Stimulated activated CD8-positive, alpha-beta memory T cell treated with anti-CD3 and anti-CD28 coated beads, Interleukin-2, amount 100 ng/mL, for 48 hours (primary cell): ENCODE results near the gene CLTB.
"Not testable (repeated sequence)": the region's sequence is repeated elsewhere in the genome, so short reads cannot be mapped to it uniquely, and the experiment has no call there.

Experiments used
- DNase-seq, 2 donors: peaks; one replicate each; pipeline ENCODE4 v3.0.0-alpha.2; 2020; ENCODE audit warnings: low read depth in 2 of 2

Gene CLTB

GRCh38 chr5:176415952-176416924 is at the start of gene CLTB:
Gene CLTB, minus strand, starts transcription at chr5:176416539. Its CDS starts 176 bp downstream, at chr5:176416363.
- peak; percentile 85 to 89 for DNase-seq

DNA sequence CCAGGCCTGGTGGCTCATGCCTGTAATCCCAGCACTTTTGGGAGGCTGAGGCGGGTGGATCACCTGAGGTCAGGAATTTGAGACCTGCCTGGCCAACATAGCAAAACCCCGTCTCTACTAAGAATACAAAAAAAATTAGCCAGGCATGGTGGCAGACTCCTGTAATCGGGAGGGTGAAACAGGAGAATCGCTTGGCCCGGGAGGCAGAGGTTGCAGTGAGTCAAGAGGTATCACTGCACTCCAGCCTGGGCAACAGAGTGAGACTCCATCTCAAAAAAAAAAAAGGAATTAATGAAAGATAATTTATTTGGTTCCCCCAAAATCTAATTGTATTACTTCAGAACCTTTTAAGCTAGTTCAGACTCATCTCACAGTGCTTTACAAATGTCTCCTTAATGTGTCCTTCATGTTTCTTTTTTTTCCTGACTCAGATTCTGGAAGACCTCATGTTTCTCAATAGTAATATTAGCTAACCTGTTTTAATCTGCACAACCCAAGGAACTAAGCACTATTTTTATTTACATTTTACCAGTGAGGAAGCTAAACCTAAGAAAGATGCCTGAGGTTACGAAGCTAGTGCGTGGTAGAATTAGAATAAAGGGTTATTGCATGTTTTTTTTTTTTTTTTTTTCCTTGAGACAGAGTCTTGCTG is 46.9 kb upstream of the CLTB start:
- DNase-seq: no peak

GRCh38 chr5:176461349-176461748 is 45.0 kb upstream of the CLTB start:
- no peak for DNase-seq

DNA sequence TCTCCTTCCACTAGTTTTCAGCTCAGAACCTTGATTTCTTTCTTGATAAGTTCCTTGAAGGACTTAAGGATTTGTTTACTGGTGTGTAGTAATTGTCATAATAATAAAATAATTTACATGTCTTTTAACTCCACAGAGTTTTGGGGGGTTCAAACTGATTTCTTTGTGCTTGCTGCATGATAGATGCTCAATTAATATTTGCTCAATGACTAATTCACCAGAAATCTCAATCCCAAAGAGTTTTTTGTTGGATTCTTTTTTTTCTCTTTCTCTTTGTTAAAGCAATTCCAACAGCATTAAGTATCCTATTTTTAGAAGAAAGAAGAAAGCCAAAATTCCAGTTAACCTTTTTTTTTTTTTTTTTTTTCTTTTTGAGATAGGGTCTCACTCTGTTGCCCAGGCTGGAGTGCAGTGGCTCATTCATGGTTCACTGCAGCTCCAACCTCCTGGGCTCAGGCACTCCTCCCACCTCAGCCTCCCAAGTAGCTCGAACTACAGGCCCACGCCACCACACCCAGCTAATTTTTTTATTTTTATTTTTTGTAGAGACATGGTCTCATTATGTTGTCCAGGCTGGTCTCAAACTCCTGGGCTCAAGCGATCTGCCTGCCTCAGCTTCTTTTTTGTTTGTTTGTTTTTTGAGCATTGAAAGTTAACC is 42.7 kb upstream of the CLTB start:
- DNase-seq: no peak

- DNase-seq: no peak
Measured at GRCh38 chr5:176454724-176455394, 38.5 kb upstream of the CLTB start.

DNA sequence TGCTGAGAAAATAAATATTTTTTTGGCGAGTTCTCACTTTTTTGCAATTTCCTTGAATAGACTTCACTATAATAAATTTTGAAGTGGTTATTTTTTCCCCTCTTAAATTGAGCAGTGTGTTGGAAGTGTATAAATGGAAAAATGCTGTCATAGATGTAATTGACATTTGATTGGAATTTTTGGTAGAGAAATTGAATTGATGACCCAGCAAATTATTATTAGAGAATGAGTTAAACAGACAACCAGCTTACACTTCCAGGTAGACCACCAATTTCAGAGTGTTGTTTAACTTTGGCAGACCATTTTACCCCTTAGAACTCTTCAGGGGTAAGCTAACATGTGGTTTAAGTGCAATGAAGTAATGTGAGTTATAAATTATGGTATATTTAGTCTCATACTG is 33.7 kb upstream of the CLTB start:
- DNase-seq: no peak

GRCh38 chr5:176447978-176448608 is 31.8 kb upstream of the CLTB start, which contains the start of gene FAF2:
Gene FAF2, plus strand, starts transcription at chr5:176448385. Its CDS starts 23 bp downstream, at chr5:176448408.
- peak; percentile 96 to 97 for DNase-seq

GRCh38 chr5:176447591-176447977 is 31.2 kb upstream of the CLTB start:
- no peak for DNase-seq

DNA sequence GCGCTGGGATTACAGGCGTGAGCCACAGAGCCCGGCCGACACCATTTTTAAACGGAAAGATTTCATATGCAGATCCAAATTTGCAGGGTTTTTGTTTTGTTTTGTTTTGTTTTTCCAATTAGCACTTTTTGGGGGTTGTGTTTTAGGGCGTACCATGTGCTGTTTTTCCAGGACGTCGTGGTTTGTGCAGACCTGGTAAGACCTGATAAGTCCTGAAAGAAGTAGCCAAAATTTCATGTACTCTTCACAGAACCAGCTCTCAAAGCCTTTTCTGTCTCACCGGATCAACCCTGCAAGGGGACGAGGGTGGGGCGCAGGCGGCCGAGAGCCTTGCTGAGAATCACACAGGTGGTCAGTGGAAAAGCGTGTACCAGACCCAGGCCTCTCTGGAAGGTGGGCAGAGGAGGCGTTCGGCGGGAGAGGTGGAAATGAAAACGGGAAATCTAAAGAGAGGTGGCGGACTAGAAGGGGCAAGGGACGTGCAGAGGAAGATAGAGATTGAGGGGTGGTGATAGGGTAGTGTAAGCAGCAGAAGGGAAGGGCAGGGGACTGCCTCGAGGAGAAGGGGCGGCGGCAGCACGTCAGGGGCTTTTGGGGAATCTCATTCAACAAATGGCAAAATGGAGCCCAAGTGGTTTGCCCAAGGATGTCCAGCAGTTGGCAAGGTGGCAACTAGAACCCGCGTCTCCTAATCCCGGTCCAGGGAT is 30.7 kb upstream of the CLTB start:
- DNase-seq: no peak

DNA sequence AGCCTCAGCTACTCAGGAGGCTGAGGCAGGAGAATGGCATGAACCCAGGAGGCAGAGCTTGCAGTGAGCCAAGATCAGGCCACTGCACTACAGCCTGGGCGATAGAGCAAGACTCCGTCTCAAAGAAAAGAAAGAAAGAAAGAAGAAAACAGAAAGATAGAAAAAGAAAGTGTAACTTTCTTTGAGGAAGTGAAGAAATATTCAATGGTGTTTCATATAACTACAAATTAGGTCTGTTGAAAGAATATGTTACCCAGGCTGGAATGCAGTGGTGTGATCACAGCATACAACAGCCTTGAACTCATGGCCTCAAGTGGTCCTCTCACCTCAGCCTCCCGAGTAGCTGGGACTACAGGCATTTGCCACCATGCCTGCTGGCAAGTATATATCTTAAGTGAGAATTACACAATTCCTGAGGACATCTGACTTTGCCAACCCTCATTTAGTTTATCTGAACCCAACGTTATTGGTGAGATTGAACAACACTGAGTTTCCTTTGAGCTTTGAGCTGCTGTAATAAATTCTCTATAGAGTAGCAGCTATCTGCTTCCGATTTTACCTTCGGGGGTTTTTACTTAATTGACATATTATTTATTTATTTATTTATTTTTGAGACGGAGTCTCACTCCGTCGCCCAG is 29.8 kb upstream of the CLTB start:
- DNase-seq: no peak

DNA sequence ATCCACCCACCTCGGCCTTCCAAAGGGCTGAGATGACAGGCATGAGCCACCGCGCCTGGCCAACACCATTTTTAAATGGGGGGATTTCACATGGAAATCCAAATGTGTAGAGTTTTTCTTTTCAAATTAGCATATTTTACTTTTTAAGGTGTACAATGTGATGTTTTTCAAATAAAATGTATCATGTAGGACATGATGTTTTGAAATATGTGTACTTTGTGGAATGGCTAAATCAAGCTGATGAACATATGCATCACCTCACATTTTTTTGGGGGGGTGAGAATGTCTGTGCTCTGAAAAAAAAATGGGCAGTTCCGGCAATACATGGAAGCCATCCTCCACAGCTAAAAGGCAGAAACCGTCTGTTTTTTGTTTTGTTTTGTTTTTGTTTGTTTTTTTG is 28.4 kb upstream of the CLTB start:
- no peak for DNase-seq

DNA sequence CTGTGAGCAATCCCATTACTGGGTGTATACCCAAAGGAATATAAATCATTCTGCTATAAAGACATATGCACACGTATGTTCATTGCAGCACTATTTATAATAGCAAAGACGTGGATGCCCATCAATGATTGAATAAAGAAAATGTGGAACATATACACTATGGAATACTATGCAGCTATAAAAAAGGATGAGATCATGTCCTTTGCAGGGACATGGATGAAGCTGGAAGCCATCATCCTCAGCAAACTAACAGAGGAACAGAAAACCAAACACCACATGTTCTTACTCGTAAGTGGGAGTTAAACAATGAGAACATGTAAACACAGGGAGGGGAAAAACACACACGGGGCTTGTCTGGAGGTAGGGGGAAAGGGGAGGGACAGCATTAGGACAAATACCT is 26.6 kb upstream of the CLTB start:
- not testable (repeated sequence) for DNase-seq

GRCh38 chr5:176441921-176442323 is 25.6 kb upstream of the CLTB start:
- no peak for DNase-seq

GRCh38 chr5:176440927-176441706 is 24.8 kb upstream of the CLTB start:
- DNase-seq: no peak

DNA sequence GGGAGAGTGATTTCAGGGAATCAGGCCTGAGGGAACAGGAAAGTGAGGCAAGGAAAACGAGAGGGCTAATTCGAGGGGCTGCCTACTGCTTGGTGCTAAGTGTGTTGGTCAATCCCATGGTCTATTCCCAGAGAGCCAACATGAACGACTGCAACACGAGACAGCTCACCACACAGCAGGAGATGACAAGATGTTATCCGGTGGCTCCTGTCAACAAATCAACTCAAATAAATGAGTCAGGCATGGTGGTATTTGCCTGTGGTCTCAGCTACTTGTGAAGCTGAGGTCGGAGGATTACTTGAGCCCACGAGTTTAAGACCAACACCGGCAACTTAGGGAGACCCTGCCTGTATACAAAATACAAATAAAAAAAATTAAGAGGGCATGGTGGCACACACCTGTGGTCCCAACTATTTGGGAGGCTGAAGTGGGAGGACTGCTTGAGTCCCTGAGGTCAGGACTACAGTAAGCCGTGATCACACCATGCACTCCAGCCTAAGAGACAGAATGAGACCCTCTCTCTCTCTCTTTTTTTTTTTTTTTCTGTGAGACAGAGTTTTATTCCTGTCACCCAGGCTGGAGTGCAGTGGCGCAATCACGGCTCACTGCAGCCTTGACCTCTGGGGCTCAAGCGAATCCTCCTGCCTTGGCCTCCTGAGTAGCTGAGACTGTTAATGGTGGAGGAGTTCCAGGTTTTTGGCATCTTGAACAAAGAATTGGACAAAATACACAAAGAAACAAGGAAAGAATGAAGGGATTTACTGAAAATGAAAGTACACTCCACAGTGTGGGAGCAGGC is 22.8 kb upstream of the CLTB start:
- DNase-seq: no peak

GRCh38 chr5:176436656-176437055 is 20.3 kb upstream of the CLTB start:
- no peak for DNase-seq

DNA sequence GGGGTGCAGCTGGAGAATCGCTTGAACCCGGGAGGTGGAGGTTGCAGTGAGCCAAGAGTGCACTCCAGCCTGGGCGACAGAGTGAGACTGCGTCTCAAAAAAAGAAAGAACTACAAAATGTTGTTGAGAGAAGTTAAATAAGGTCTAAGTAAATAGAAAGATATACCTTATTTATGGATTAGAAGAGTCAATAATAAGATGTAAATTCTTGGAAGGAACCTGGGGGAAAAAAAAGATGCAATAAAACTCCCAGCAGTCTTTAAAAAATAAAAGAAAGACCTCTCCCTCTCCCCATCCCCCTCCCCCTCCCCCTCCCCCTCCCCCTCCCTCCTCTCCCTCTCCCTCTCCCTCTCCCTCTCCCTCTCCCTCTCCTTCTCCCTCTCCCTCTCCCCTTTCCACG is 16.4 kb upstream of the CLTB start:
- no peak for DNase-seq

GRCh38 chr5:176429972-176430371 is 13.6 kb upstream of the CLTB start:
- DNase-seq: no peak

DNA sequence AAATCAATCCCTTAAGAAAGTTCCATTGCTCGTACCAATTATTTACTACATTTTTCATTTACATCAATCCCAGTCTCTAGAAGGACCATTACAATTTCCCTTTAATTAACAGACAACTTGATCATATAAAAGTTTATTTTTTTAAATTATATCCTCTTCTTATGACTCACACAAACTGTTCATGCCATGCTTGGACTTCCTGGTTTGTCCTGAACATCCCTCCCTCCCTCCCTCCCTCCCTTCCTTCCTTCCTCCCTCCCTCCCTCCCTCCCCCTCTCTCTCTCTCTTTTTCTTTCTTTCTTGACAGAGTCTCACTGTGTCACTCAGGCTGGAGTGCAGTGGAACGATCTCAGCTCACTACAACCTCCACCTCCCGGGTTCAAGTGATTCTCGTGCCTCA is 11.6 kb upstream of the CLTB start:
- DNase-seq: no peak
